ENCODE data around the gene TMEM81. TPM values are rescaled to one million over a fixed set of nuclear protein-coding genes. Genes with fewer than 3 reads are reported as not detected.

TMEM81 gene
- total and polyA plus RNA-seq, 2 of the 8 experiments (the other 6 are each of a cell fraction or from before 2014, with no cell fraction given): 2.1 to 5.9 TPM

GRCh38 chr1:205075642-205076155, 8.6 kb downstream of the TMEM81 start:
- no peak overlapping the region for H3K27ac ChIP-seq (ENCODE audit: low read depth, low read length)
- no peak overlapping the region for H2AK5ac ChIP-seq (ENCODE audit: low read depth, low read length)
- H3K14ac ChIP-seq (ENCODE audit: insufficient read length): no peak overlapping the region
- no peak overlapping the region for H2AFZ ChIP-seq (ENCODE audit: low read length)
- no peak overlapping the region for H3K56ac ChIP-seq (replicated peaks; ENCODE audit: insufficient read length, low read depth, low read length)
- no peak overlapping the region for H3K18ac ChIP-seq (ENCODE audit: extremely low read depth, low read length)
- DNase-seq (ENCODE audit: low read depth in 1 of 2, low spot score in 2 of 2): no peak
- 83% methylated on average over 7 of the region's 7 CpGs; no CpG with 5 or more reads in 1 of the 2 experiments for WGBS, 2 experiments (ENCODE audit: extremely low coverage in 1 of 2, insufficient coverage in 1 of 2, insufficient read length in 1 of 2, insufficient replicate concordance in 2 of 2, low coverage in 1 of 2, low lambda C conversion rate in 2 of 2, missing lambda C conversion rate in 1 of 2)
- ChIA-PET CTCF (ENCODE audit: partially characterized antibody) (interaction anchor here (0.6 to 38.9 kb wide), 14 partner anchors 10 to 1103 kb away, joined by 3 to 1336 read pairs (median 3); no protein-coding TSS in a partner anchor), POLR2A (ENCODE audit: partially characterized antibody) (interaction anchor here (1.3 to 1.4 kb wide), 2 partner anchors 13 to 51 kb away, joined by 3 read pairs; no protein-coding TSS in a partner anchor)
- no peak overlapping the region for H2BK120ac ChIP-seq (replicated peaks; ENCODE audit: low read depth, low read length)
- no peak overlapping the region for H2BK5ac ChIP-seq (ENCODE audit: low read depth, low read length)
- no peak overlapping the region for H4K91ac ChIP-seq (replicated peaks; ENCODE audit: insufficient read length, low read length)
- no peak overlapping the region for H2BK15ac ChIP-seq (ENCODE audit: low read length)
- no peak overlapping the region for H2BK12ac ChIP-seq (ENCODE audit: low read depth, low read length)
- no peak overlapping the region for H2BK20ac ChIP-seq (ENCODE audit: low read length)
- no peaks in the 10 kb centered on the region for H3K23me2 ChIP-seq (ENCODE audit: low read depth, low read length)
- FAIRE-seq: no peak
- no peaks in the 10 kb centered on the region for H3K79me1 ChIP-seq (ENCODE audit: low read depth, low read length)
- H3K4me2 ChIP-seq (ENCODE audit: insufficient read depth in 1 of 2, low read depth in 2 of 2, low read length in 2 of 2): no peak overlapping the region
- no peak overlapping the region for H4K8ac ChIP-seq (ENCODE audit: extremely low read depth, insufficient read depth, low read length)
- H3K27me3 ChIP-seq (replicated peaks in 1 of 4; ENCODE audit: control insufficient read depth in 3 of 4, extremely low read depth in 1 of 4, insufficient read depth in 3 of 4, low read length in 3 of 4): no peaks in the 10 kb centered on the region
- no peak overlapping the region for H3K4me3 ChIP-seq (ENCODE audit: extremely low read depth in 1 of 4, insufficient read depth in 2 of 4, low read depth in 3 of 4, low read length in 4 of 4)
- H3K9me3 ChIP-seq (ENCODE audit: insufficient read depth in 2 of 2, low read depth in 1 of 2, low read length in 1 of 2): no peaks in the 10 kb centered on the region
- H3K79me2 ChIP-seq (ENCODE audit: control insufficient read depth in 1 of 2, insufficient read depth in 2 of 2, low read length in 2 of 2): no peaks in the 10 kb centered on the region
- no peak overlapping the region for H3K23ac ChIP-seq (ENCODE audit: insufficient read length)
- no peaks in the 10 kb centered on the region for H4K20me1 ChIP-seq (replicated peaks in 1 of 2; ENCODE audit: control insufficient read depth in 1 of 2, insufficient read depth in 2 of 2, low read length in 2 of 2)
- H3K4ac ChIP-seq (replicated peaks; ENCODE audit: insufficient read length, low read depth, low read length): no peak overlapping the region
- H3K9ac ChIP-seq (replicated peaks in 1 of 4; ENCODE audit: extremely low read depth in 1 of 4, low read depth in 3 of 4, low read length in 3 of 4): no peak overlapping the region
- no peaks in the 10 kb centered on the region for H3K4me1 ChIP-seq (replicated peaks in 1 of 4; ENCODE audit: control insufficient read depth in 3 of 4, insufficient read depth in 4 of 4, low read length in 3 of 4)
- H4K5ac ChIP-seq (ENCODE audit: insufficient read length, low read depth, low read length): no peak overlapping the region
- H3K36me3 ChIP-seq (ENCODE audit: control insufficient read depth in 2 of 4, insufficient read depth in 4 of 4, low read length in 3 of 4): no peaks in the 10 kb centered on the region
- no peak for TF ChIP-seq KDM5A (IDR thresholded peaks at IDR 0.05; ENCODE audit: low read length)
- TF ChIP-seq CREB1 (IDR thresholded peaks at IDR 0.05): no peak
- TF ChIP-seq RBBP5 (IDR thresholded peaks at IDR 0.05; ENCODE audit: borderline replicate concordance, low read depth, low read length): no peak
- no peak for TF ChIP-seq POU5F1 (IDR thresholded peaks at IDR 0.05; ENCODE audit: low read depth, low read length)
- no peak for TF ChIP-seq ZNF274 (IDR thresholded peaks at IDR 0.05; ENCODE audit: borderline replicate concordance, extremely low read depth, low read length)
- TF ChIP-seq SIN3A (conservative IDR thresholded peaks at IDR 0.05 in 1 of 2, IDR thresholded peaks at IDR 0.05 in 1 of 2; ENCODE audit: low read depth in 1 of 2, low read length in 2 of 2): no peak
- no peak for TF ChIP-seq CTBP2 (IDR thresholded peaks at IDR 0.05; ENCODE audit: borderline replicate concordance, insufficient read depth, insufficient read length, low read length)
- TF ChIP-seq GTF2F1 (IDR thresholded peaks at IDR 0.05; ENCODE audit: borderline replicate concordance, low read depth, low read length): no peak
- no peak for TF ChIP-seq SAP30 (IDR thresholded peaks at IDR 0.05; ENCODE audit: insufficient read depth, insufficient replicate concordance, low read length)
- no peak for TF ChIP-seq RAD21 (IDR thresholded peaks at IDR 0.05 in 1 of 2, conservative IDR thresholded peaks at IDR 0.05 in 1 of 2; ENCODE audit: low read depth in 2 of 2, low read length in 2 of 2)
- no peak for TF ChIP-seq PHF8 (conservative IDR thresholded peaks at IDR 0.05; ENCODE audit: low read depth, low read length)
- no peak for TF ChIP-seq KDM4A (IDR thresholded peaks at IDR 0.05; ENCODE audit: low read depth, low read length, severe bottlenecking)
- TF ChIP-seq HDAC6 (IDR thresholded peaks at IDR 0.05; ENCODE audit: low read depth, low read length): no peak
